Activated CD4-positive, alpha-beta T cell treated with anti-CD3 and anti-CD28 coated beads, Interleukin-2, amount 10 ng/mL, durations not matched to agents 7 days and 5 days (primary cell): ENCODE results near the gene BCR. TPM values are rescaled to one million over a fixed set of nuclear protein-coding genes. Genes with fewer than 3 reads are reported as not detected.

Experiments used
- CTCF ChIA-PET: fragments of 350-600 bp; sonication (Branson Sonifier 250); formaldehyde crosslinking; loops from one replicate; lab custom pipeline; 2021; ENCODE audit warnings: antibody characterized with exemption; lab: Charles Lee
- POLR2A ChIA-PET: fragments of 350-600 bp; sonication (Branson Sonifier 250); formaldehyde crosslinking; loops from one replicate; lab custom pipeline; 2021; ENCODE audit warnings: antibody characterized with exemption; lab: Charles Lee
- DNase-seq: peaks from one replicate; pipeline ENCODE4 v3.0.0-alpha.2; 2020
- H3K27ac Mint-ChIP-seq: one replicate; pipeline ENCODE4 v1.8.0; 2021; ENCODE audit warnings: mild to moderate bottlenecking, moderate library complexity, mixed read lengths
- H3K27me3 Mint-ChIP-seq: one replicate; pipeline ENCODE4 v1.8.0; 2021; ENCODE audit warnings: mixed read lengths
- H3K36me3 Mint-ChIP-seq: one replicate; pipeline ENCODE4 v1.8.0; 2021; ENCODE audit warnings: low read depth, mixed read lengths
- H3K4me1 Mint-ChIP-seq: one replicate; pipeline ENCODE4 v1.8.0; 2021; ENCODE audit warnings: mixed read lengths
- H3K4me3 Mint-ChIP-seq: one replicate; pipeline ENCODE4 v1.8.0; 2021; ENCODE audit warnings: mild to moderate bottlenecking, moderate library complexity, mixed read lengths
- H3K9me3 Mint-ChIP-seq: one replicate; pipeline ENCODE4 v1.8.0; 2021; ENCODE audit warnings: mixed read lengths
- total RNA-seq, 2 experiments: library from RNA; stranded (reverse); gene quantifications; one replicate each; pipeline ENCODE4 v1.2.3, GENCODE V29; 2021

The BCR gene
- total RNA-seq, 2 experiments from 2014 or later, result 45.6 to 48.1 TPM

- Mint-ChIP-seq H3K27ac (peak overlapping the region; percentile 92), H3K36me3 (peaks cover 34% of the 10 kb centered on the region), H3K4me3 (peak overlapping the region; percentile 50), H3K4me1 (peaks cover 68% of the 10 kb centered on the region), H3K27me3 (no peaks in the 10 kb centered on the region), H3K9me3 (peaks cover 20% of the 10 kb centered on the region)
- CTCF ChIA-PET, result interaction anchor here (0.9 to 1.8 kb wide), 3 partner anchors 8 to 16 kb away, joined by 3 to 5 read pairs (median 3); no protein-coding TSS in a partner anchor
- no peak for DNase-seq
- POLR2A ChIA-PET, result no interaction called here
These were observed 46.2 kb downstream of the BCR start for GRCh38 chr22:23226497-23226850.

GRCh38 chr22:23227380-23227779, 47.1 kb downstream of the BCR start:
- POLR2A ChIA-PET, result no interaction called here
- peaks cover 20% of the 10 kb centered on the region for H3K9me3 Mint-ChIP-seq
- peaks cover 59% of the 10 kb centered on the region for H3K4me1 Mint-ChIP-seq
- no peak for DNase-seq
- CTCF ChIA-PET, result interaction anchor here (1.8 kb wide), 1 partner anchor 9 kb away, joined by 5 read pairs; no protein-coding TSS in a partner anchor
- H3K4me3 Mint-ChIP-seq, result no peak overlapping the region
- peaks cover 34% of the 10 kb centered on the region for H3K36me3 Mint-ChIP-seq
- peak overlapping the region; percentile 92 for H3K27ac Mint-ChIP-seq
- no peaks in the 10 kb centered on the region for H3K27me3 Mint-ChIP-seq

GRCh38 chr22:23228503-23228902, 48.2 kb downstream of the BCR start:
- no peak overlapping the region for H3K4me3 Mint-ChIP-seq
- H3K9me3 Mint-ChIP-seq, result peaks cover 20% of the 10 kb centered on the region
- peaks cover 34% of the 10 kb centered on the region for H3K36me3 Mint-ChIP-seq
- ChIA-PET POLR2A (no interaction called here), CTCF (interaction anchor here (0.5 to 1.7 kb wide), 2 partner anchors 13 to 56 kb away, joined by 3 to 7 read pairs; no protein-coding TSS in a partner anchor)
- no peak overlapping the region for H3K27ac Mint-ChIP-seq
- H3K4me1 Mint-ChIP-seq, result peaks cover 49% of the 10 kb centered on the region
- H3K27me3 Mint-ChIP-seq, result no peaks in the 10 kb centered on the region
- no peak for DNase-seq

GRCh38 chr22:23229646-23230045, 49.3 kb downstream of the BCR start:
- peaks cover 41% of the 10 kb centered on the region for H3K4me1 Mint-ChIP-seq
- CTCF ChIA-PET, result interaction anchor here (1.7 kb wide), 1 partner anchor 14 kb away, joined by 7 read pairs; no protein-coding TSS in a partner anchor
- peaks cover 20% of the 10 kb centered on the region for H3K9me3 Mint-ChIP-seq
- H3K27me3 Mint-ChIP-seq, result no peaks in the 10 kb centered on the region
- H3K36me3 Mint-ChIP-seq, result peaks cover 37% of the 10 kb centered on the region
- POLR2A ChIA-PET, result no interaction called here
- no peak overlapping the region for H3K4me3 Mint-ChIP-seq
- no peak for DNase-seq
- no peak overlapping the region for H3K27ac Mint-ChIP-seq

GRCh38 chr22:23230348-23231068, 50.2 kb downstream of the BCR start:
- H3K27ac Mint-ChIP-seq, result no peak overlapping the region
- no peaks in the 10 kb centered on the region for H3K27me3 Mint-ChIP-seq
- peaks cover 37% of the 10 kb centered on the region for H3K4me1 Mint-ChIP-seq
- peaks cover 40% of the 10 kb centered on the region for H3K36me3 Mint-ChIP-seq
- POLR2A ChIA-PET, result no interaction called here
- no peak overlapping the region for H3K4me3 Mint-ChIP-seq
- peaks cover 23% of the 10 kb centered on the region for H3K9me3 Mint-ChIP-seq
- no peak for DNase-seq
- CTCF ChIA-PET, result no interaction called here

GRCh38 chr22:23231471-23232093, 51.3 kb downstream of the BCR start:
- Mint-ChIP-seq H3K27me3 (no peaks in the 10 kb centered on the region), H3K9me3 (peaks cover 24% of the 10 kb centered on the region), H3K4me3 (no peak overlapping the region), H3K4me1 (peaks cover 30% of the 10 kb centered on the region), H3K27ac (peak overlapping the region; percentile 37), H3K36me3 (peaks cover 42% of the 10 kb centered on the region)
- CTCF ChIA-PET, result interaction anchor here (0.9 to 1.4 kb wide), 2 partner anchors 31 to 50 kb away, joined by 3 to 5 read pairs; no protein-coding TSS in a partner anchor
- POLR2A ChIA-PET, result no interaction called here
- no peak for DNase-seq

- DNase-seq, result no peak
- H3K9me3 Mint-ChIP-seq, result peaks cover 24% of the 10 kb centered on the region
- CTCF ChIA-PET, result interaction anchor here (0.9 to 1.9 kb wide), 3 partner anchors 11 to 50 kb away, joined by 3 to 5 read pairs (median 5); no protein-coding TSS in a partner anchor
- peak overlapping the region; percentile 37 for H3K27ac Mint-ChIP-seq
- H3K27me3 Mint-ChIP-seq, result no peaks in the 10 kb centered on the region
- H3K4me3 Mint-ChIP-seq, result no peak overlapping the region
- H3K36me3 Mint-ChIP-seq, result peaks cover 36% of the 10 kb centered on the region
- peaks cover 23% of the 10 kb centered on the region for H3K4me1 Mint-ChIP-seq
- POLR2A ChIA-PET, result no interaction called here
These were observed 52.0 kb downstream of the BCR start for GRCh38 chr22:23232094-23232905.

GRCh38 chr22:23233084-23233531, 52.8 kb downstream of the BCR start:
- peaks cover 24% of the 10 kb centered on the region for H3K4me1 Mint-ChIP-seq
- ChIA-PET POLR2A (no interaction called here), CTCF (interaction anchor here (1.9 kb wide), 1 partner anchor 10 kb away, joined by 5 read pairs; no protein-coding TSS in a partner anchor)
- H3K9me3 Mint-ChIP-seq, result peaks cover 17% of the 10 kb centered on the region
- H3K27ac Mint-ChIP-seq, result peak overlapping the region; percentile 54
- H3K36me3 Mint-ChIP-seq, result peaks cover 29% of the 10 kb centered on the region
- H3K4me3 Mint-ChIP-seq, result no peak overlapping the region
- no peak for DNase-seq
- no peaks in the 10 kb centered on the region for H3K27me3 Mint-ChIP-seq

GRCh38 chr22:23233752-23234408, 53.6 kb downstream of the BCR start:
- peaks cover 10% of the 10 kb centered on the region for H3K9me3 Mint-ChIP-seq
- H3K27ac Mint-ChIP-seq, result no peak overlapping the region
- ChIA-PET CTCF (interaction anchor here (0.9 to 1.9 kb wide), 2 partner anchors 9 to 52 kb away, joined by 3 to 5 read pairs; no protein-coding TSS in a partner anchor), POLR2A (no interaction called here)
- H3K4me1 Mint-ChIP-seq, result peaks cover 27% of the 10 kb centered on the region
- no peak for DNase-seq
- peaks cover 22% of the 10 kb centered on the region for H3K36me3 Mint-ChIP-seq
- H3K27me3 Mint-ChIP-seq, result no peaks in the 10 kb centered on the region
- H3K4me3 Mint-ChIP-seq, result no peak overlapping the region

GRCh38 chr22:23234409-23235161, 54.3 kb downstream of the BCR start:
- Mint-ChIP-seq H3K36me3 (peaks cover 15% of the 10 kb centered on the region), H3K9me3 (peaks cover 9% of the 10 kb centered on the region), H3K4me1 (peaks cover 34% of the 10 kb centered on the region), H3K27ac (no peak overlapping the region), H3K4me3 (no peak overlapping the region), H3K27me3 (no peaks in the 10 kb centered on the region)
- ChIA-PET POLR2A (no interaction called here), CTCF (interaction anchor here (0.9 to 1.9 kb wide), 2 partner anchors 9 to 52 kb away, joined by 3 to 5 read pairs; no protein-coding TSS in a partner anchor)
- no peak for DNase-seq

- Mint-ChIP-seq H3K4me1 (peaks cover 33% of the 10 kb centered on the region), H3K27ac (peak overlapping the region; percentile 19)
These were observed 55.1 kb downstream of the BCR start for GRCh38 chr22:23235425-23235824.

More at GRCh38 chr22:23235425-23235824, 55.1 kb downstream of the BCR start:
- Mint-ChIP-seq H3K36me3 (peaks cover 8% of the 10 kb centered on the region), H3K9me3 (peaks cover 7% of the 10 kb centered on the region), H3K27me3 (no peaks in the 10 kb centered on the region), H3K4me3 (no peak overlapping the region)
- ChIA-PET CTCF (no interaction called here), POLR2A (no interaction called here)
- DNase-seq, result no peak
